NCI-H1048 (cell line): Measurements from ENCODE around the gene DAAM2.

Experiments
- DNase-seq: peaks from one replicate; lab custom pipeline; 2025; lab: John Stamatoyannopoulos, UW

Gene DAAM2

GRCh38 chr6:39910164-39910563, 118.0 kb downstream of the DAAM2 start:
- DNase-seq, result no peak

- no peak for DNase-seq
Measured at GRCh38 chr6:39910744-39911143, 118.6 kb downstream of the DAAM2 start.

- DNase-seq, result no peak
Measured at GRCh38 chr6:39911513-39912125, 119.4 kb downstream of the DAAM2 start.

GRCh38 chr6:39912446-39912845, 120.3 kb downstream of the DAAM2 start:
- DNase-seq, result no peak

GRCh38 chr6:39913391-39913916, 121.3 kb downstream of the DAAM2 start:
- no peak for DNase-seq

- DNase-seq, result no peak
Measured at GRCh38 chr6:39914239-39914638, 122.1 kb downstream of the DAAM2 start.

GRCh38 chr6:39915866-39916265, 123.7 kb downstream of the DAAM2 start:
- DNase-seq, result no peak

- DNase-seq, result no peak
Measured at GRCh38 chr6:39917329-39917728, 125.2 kb downstream of the DAAM2 start.

GRCh38 chr6:39917981-39918380, 125.8 kb downstream of the DAAM2 start:
- no peak for DNase-seq

GRCh38 chr6:39918831-39919230, 126.7 kb downstream of the DAAM2 start:
- DNase-seq, result no peak

GRCh38 chr6:39920157-39920556, 128.0 kb downstream of the DAAM2 start:
- no peak for DNase-seq

GRCh38 chr6:39922821-39923220, 130.6 kb downstream of the DAAM2 start:
- no peak for DNase-seq

GRCh38 chr6:39923394-39923793, 131.2 kb downstream of the DAAM2 start:
- DNase-seq, result no peak

- DNase-seq, result no peak
Measured at GRCh38 chr6:39923861-39924260, 131.7 kb downstream of the DAAM2 start.

GRCh38 chr6:39924283-39924682, 132.1 kb downstream of the DAAM2 start:
- no peak for DNase-seq

- DNase-seq, result no peak
Measured at GRCh38 chr6:39925191-39925930, 133.2 kb downstream of the DAAM2 start.

- DNase-seq, result no peak
Measured at GRCh38 chr6:39925931-39926290, 133.7 kb downstream of the DAAM2 start.

- no peak for DNase-seq
Measured at GRCh38 chr6:39926668-39927067, 134.5 kb downstream of the DAAM2 start.

- DNase-seq, result no peak
Measured at GRCh38 chr6:39927159-39927558, 135.0 kb downstream of the DAAM2 start.

GRCh38 chr6:39929039-39929732, 137.0 kb downstream of the DAAM2 start:
- no peak for DNase-seq

- DNase-seq, result no peak
Measured at GRCh38 chr6:39929733-39930461, 137.7 kb downstream of the DAAM2 start.

- DNase-seq, result no peak
Measured at GRCh38 chr6:39930540-39930939, 138.4 kb downstream of the DAAM2 start.
